Liver (tissue), 3 donors: ENCODE data around the gene ILDR2.

ENCODE experiments used
- GABPA ChIP-seq, 2 donors: IDR thresholded peaks in 1 of 2; conservative IDR thresholded peaks in 1 of 2; 2 replicates each; pipeline ENCODE4 v1.6.1; 2016; ENCODE audit warnings: antibody characterized with exemption in 2 of 2, mild to moderate bottlenecking in 1 of 2, moderate library complexity in 1 of 2
- TF ChIP-seq, protein P1 (sequence below): fragments of 150-350 bp; IDR thresholded peaks from 2 replicates; pipeline ENCODE4 v1.5.1; 2017; ENCODE audit warnings: improper control_type of control experiment, low read depth, low read length; ENCODE audit not compliant: missing input control
- donor health status: healthy.
- donor health status: healthy.

DNA sequence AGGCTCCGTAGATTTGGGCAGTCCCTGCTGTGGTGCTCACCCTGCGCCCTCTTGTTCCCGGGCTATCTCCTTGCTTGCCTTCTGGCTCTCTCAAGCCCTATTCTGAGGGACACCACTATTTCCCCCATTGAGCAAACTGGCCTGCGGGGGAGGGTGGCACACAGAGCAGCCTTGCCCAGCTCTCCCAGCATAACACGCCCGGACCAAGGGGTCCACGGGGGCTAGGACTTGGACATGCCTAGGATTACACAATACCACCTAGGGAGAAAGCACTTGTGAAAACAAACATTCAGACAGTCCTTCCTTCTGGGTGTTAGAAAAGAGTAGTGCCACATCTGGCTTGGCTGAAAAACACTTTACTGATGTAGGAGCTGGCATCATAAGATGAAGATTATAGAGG lies 106.7 kb downstream of the ILDR2 start:
- no peak for TF ChIP-seq GABPA (IDR thresholded peaks at IDR 0.05 in 1 of 2, conservative IDR thresholded peaks at IDR 0.05 in 1 of 2)
- TF ChIP-seq, protein P1, sequence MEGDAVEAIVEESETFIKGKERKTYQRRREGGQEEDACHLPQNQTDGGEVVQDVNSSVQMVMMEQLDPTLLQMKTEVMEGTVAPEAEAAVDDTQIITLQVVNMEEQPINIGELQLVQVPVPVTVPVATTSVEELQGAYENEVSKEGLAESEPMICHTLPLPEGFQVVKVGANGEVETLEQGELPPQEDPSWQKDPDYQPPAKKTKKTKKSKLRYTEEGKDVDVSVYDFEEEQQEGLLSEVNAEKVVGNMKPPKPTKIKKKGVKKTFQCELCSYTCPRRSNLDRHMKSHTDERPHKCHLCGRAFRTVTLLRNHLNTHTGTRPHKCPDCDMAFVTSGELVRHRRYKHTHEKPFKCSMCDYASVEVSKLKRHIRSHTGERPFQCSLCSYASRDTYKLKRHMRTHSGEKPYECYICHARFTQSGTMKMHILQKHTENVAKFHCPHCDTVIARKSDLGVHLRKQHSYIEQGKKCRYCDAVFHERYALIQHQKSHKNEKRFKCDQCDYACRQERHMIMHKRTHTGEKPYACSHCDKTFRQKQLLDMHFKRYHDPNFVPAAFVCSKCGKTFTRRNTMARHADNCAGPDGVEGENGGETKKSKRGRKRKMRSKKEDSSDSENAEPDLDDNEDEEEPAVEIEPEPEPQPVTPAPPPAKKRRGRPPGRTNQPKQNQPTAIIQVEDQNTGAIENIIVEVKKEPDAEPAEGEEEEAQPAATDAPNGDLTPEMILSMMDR = no peak
